Caki2 (cell line): ENCODE data around the gene KDM1B. TPM values are rescaled to one million over a fixed set of nuclear protein-coding genes. Genes with fewer than 3 reads are reported as not detected.

Experiments used
- DNase-seq: peaks from one replicate; pipeline ENCODE4 v3.0.0-alpha.2; 2015; ENCODE audit warnings: low read depth
- in situ Hi-C: cut with HindIII; loops from 2 replicates; pipeline ENCODE4 v1.10.0; 2016; ENCODE audit warnings: low sequenced_read_pairs, low pct_unique_long_range_greater_than_20kb, mixed read lengths
- total RNA-seq: library from RNA; depleted of rRNA; stranded (reverse); fragments of >200 nt; shearing (Covaris generic); gene quantifications from 2 replicates; pipeline ENCODE4 v1.2.3, GENCODE V29; 2014; ENCODE audit warnings: low replicate concordance; rRNA removed

Gene KDM1B
- total RNA-seq, result 10.1 and 11.6 TPM in 2 replicates

DNA sequence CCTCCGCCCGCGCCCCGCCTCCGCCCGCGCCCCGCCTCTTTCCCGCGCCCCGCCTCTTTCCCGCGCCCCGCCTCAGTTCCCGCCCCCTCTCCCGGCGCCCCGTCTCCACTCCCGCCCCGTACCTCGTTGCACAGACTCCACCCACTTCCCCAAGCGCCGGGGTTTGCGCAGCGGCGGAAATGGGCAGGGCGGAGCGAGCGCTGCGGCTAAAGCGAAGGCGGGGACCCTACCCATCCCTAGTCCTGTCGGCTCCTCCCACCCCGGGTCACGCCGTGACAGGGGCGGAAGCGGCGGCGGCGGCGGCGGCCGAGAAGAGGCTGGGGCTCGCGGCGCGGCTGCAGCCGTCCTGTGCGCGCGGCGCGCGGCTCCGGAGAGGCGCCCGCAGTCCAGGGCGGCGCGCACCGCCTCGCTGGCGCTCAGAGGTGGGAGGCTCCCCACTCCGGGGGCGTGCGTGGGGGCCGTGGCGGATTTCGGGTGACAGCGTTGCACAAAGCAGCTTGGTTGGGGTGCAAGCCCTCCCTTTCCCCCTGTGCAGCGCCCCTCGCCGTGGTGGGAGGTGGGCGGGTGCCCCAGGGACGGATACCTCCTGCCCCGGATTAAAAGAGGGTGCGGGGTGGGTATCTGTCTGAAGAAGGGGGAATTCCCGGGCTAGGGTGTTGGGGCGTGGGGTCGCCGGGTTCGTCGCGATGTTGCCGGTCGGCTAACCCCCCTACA, at the start of gene KDM1B:
Gene KDM1B (plus strand): TSS at position 273 of the 714 bp plus-strand sequence. CDS start 4,474 bp downstream, outside the sequence.
- peak; percentile 98 for DNase-seq
- in situ Hi-C loops, result no loop called here

DNA sequence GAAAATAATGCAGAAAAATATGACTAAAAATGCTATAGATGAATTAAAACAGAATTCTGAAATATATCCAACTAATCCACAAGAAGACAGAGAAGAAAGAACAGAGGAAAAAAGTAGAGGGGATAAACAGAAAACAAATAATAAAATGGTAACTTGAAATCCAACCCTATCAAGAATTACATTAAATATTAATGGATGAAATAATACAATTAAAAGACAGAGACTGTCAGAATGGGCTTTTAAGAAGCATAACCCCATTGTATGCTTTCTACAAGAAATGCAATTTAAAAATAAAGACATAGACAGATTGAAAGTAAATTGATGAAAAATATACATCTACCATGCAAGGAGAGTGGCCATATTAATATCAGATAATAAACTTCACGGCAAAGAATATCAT, 48.2 kb upstream of the KDM1B start:
- DNase-seq, result no peak
- in situ Hi-C loops, result no loop called here

- no peak for DNase-seq
- in situ Hi-C loops, result no loop called here
Observed at GRCh38 chr6:18110162-18110561, 45.1 kb upstream of the KDM1B start.

GRCh38 chr6:18115356-18115755, 39.9 kb upstream of the KDM1B start:
- in situ Hi-C loops, result no loop called here
- no peak for DNase-seq

GRCh38 chr6:18117136-18117535, 38.1 kb upstream of the KDM1B start:
- in situ Hi-C loops, result no loop called here

DNA sequence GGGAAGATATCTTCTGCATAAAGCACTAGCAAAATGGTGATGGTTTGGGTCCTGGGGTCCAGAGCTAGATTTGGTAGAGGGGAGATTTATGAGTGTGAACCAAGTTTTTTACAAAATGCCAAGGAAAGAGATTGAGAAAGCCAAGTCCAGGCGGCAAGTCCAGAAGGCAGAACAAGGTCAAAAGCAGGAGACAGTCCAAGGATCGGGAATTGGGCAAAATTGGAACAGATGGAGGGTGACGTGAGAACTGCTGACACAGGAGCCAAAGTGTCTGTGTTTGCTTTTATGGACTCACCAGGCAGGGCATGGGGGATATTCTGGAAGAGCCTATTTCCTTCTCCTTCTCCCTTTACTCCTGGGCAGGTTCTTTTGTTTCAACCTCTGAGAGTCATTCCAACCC, 36.9 kb upstream of the KDM1B start:
- DNase-seq, result no peak

More at GRCh38 chr6:18117136-18117535, 38.1 kb upstream of the KDM1B start:
- no peak for DNase-seq

DNA sequence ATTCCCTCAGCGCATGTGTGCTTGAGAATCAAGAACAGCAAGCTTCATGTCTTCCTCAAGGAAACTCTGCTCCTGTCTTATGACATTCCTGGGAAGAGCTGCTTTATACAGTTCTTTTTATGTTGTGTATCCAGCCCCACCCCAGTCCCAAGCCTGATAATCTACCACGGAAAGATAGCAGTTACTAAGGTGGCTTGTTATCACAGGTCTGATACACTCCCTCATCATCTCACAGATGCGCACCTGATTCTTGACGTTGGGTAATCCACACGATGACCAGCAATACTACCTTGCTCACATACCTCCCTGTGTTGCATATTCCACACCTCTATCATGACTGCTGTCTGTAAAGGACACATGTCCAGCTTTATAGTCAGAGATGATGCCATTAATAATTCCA, 36.0 kb upstream of the KDM1B start:
- in situ Hi-C loops, result no loop called here
- DNase-seq, result no peak

More for the DNA sequence above, 36.9 kb upstream of the KDM1B start:
- in situ Hi-C loops, result no loop called here

- in situ Hi-C loops, result no loop called here
- no peak for DNase-seq
Observed at GRCh38 chr6:18121580-18122127, 33.6 kb upstream of the KDM1B start.

- in situ Hi-C loops, result no loop called here
- DNase-seq, result peak; percentile 90
Observed at GRCh38 chr6:18122128-18123093, 32.8 kb upstream of the KDM1B start, which contains the start of gene NHLRC1. NHLRC1 (minus strand) TSS chr6:18122677; CDS start chr6:18122606, 71 bp downstream.

- in situ Hi-C loops, result no loop called here
- no peak for DNase-seq
Observed at GRCh38 chr6:18126121-18126520, 29.1 kb upstream of the KDM1B start.

- in situ Hi-C loops, result no loop called here
- DNase-seq, result no peak
Observed at GRCh38 chr6:18132346-18132745, 22.9 kb upstream of the KDM1B start.

GRCh38 chr6:18135171-18135570, 20.1 kb upstream of the KDM1B start:
- in situ Hi-C loops, result no loop called here
- no peak for DNase-seq

- in situ Hi-C loops, result no loop called here
- DNase-seq, result no peak
Observed at GRCh38 chr6:18136260-18136659, 19.0 kb upstream of the KDM1B start.

- no peak for DNase-seq
- in situ Hi-C loops, result no loop called here
Observed at GRCh38 chr6:18138906-18139305, 16.3 kb upstream of the KDM1B start.

- no peak for DNase-seq
- in situ Hi-C loops, result no loop called here
Observed at GRCh38 chr6:18139935-18140621, 15.1 kb upstream of the KDM1B start.

DNA sequence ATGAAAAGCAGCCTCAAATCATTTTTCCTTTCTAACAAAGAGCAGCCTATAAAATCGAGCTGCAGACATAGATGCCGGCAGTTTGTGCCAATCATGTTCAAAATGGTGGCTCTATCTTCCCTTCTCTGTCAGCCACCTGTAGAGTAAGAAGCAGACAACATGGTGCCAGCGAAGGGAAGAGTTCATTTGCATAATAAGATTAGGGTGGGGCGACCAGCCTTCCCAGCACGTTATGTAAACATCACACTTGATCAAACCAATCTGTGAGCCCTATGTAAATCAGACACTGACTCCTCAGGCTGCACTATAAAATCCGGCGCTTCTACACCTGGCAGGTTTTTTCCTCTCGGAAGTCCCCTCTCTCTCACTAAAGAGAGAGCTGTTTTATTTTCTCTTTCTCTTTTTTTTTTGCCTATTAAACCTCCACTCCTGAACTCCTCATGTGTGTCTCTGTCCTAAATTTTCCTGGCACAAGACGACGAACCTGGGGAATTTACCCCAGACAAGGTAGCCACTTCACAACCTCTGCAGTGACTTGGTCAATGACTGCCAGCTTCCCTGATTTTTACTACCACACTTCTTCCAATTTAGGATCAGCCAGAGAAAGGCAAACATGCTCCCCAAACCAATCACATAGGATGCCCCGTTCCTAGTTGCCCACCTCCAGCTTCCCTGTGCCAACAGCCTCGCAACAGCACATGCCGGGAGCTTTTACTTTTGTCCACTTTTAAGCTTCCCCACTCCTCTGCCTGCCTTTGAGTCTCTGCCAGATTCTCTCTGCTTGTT, 13.2 kb upstream of the KDM1B start:
- in situ Hi-C loops, result no loop called here
- peak; percentile 72 for DNase-seq

- no peak for DNase-seq
- in situ Hi-C loops, result no loop called here
Observed at GRCh38 chr6:18142591-18142861, 12.7 kb upstream of the KDM1B start.

DNA sequence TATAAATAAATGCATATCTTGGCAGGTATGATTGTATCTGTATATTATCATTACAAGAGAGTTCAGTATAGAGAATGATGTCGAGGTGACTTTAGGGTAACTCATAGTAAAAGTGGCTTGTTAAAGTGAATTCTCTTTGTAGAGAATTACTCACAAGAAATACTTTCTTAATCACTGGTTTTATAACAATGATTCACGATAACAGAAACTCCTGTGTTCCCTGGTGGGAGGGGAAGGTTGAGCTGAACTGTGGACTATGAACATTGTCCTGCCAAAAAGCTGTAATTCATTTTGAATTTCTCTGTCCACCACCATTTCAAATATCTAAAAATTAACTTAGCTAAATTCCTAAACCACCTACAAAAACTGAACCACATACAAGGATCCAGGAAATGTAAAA, 8.1 kb upstream of the KDM1B start:
- peak; percentile 55 for DNase-seq
- in situ Hi-C loops, result no loop called here
